SK-N-SH (cell line): ENCODE measurements around the gene CPSF3.

ENCODE experiments used
- CHD2 ChIP-seq: fragments of 150-350 bp; IDR thresholded peaks from 2 replicates; pipeline ENCODE4 v1.6.1; 2018; ENCODE audit warnings: low read length; ENCODE audit not compliant: partially characterized antibody
- FOXM1 ChIP-seq: IDR thresholded peaks from 2 replicates; pipeline ENCODE4 v1.4.0; 2012; ENCODE audit warnings: low read depth, mild to moderate bottlenecking
- GABPA ChIP-seq: IDR thresholded peaks from 2 replicates; pipeline ENCODE4 v1.4.0; 2012; ENCODE audit warnings: low read depth, mild to moderate bottlenecking
- GATA2 ChIP-seq: sonication (generic); formaldehyde crosslinking; IDR thresholded peaks from 2 replicates; pipeline ENCODE4 v1.5.0; 2020; ENCODE audit warnings: mild to moderate bottlenecking, missing genetic modification reagents
- MEF2A ChIP-seq: IDR thresholded peaks from 2 replicates; pipeline ENCODE4 v1.4.0; 2012; ENCODE audit warnings: low read depth, borderline replicate concordance
- MXI1 ChIP-seq: IDR thresholded peaks from 2 replicates; pipeline ENCODE4 v1.6.1; 2012; ENCODE audit warnings: mild to moderate bottlenecking, low read depth, low read length, improper control_type of control experiment
- POLR2AphosphoS5 ChIP-seq: IDR thresholded peaks from 2 replicates; pipeline ENCODE4 v1.6.1; 2012; ENCODE audit warnings: low read depth, low read length
- TAF1 ChIP-seq: IDR thresholded peaks from 2 replicates; pipeline ENCODE4 v1.6.1; 2012; ENCODE audit warnings: low read depth, mild to moderate bottlenecking, low read length, moderate library complexity, borderline replicate concordance
- TCF12 ChIP-seq: IDR thresholded peaks from 2 replicates; pipeline ENCODE4 v1.4.0; 2012
- TF ChIP-seq, protein P1 (sequence below): fragments of 200-600 bp; sonication (generic); IDR thresholded peaks from 2 replicates; pipeline ENCODE4 v1.6.1; 2017; ENCODE audit warnings: antibody characterized with exemption, mild to moderate bottlenecking, moderate library complexity
- TF ChIP-seq, protein P2 (sequence below): IDR thresholded peaks from 2 replicates; pipeline ENCODE4 v1.4.0; 2012; ENCODE audit warnings: low read depth, borderline replicate concordance
- TF ChIP-seq, protein P3 (sequence below): IDR thresholded peaks from 2 replicates; pipeline ENCODE4 v1.6.1; 2012; ENCODE audit warnings: mild to moderate bottlenecking, low read depth, low read length, moderate library complexity

DNA sequence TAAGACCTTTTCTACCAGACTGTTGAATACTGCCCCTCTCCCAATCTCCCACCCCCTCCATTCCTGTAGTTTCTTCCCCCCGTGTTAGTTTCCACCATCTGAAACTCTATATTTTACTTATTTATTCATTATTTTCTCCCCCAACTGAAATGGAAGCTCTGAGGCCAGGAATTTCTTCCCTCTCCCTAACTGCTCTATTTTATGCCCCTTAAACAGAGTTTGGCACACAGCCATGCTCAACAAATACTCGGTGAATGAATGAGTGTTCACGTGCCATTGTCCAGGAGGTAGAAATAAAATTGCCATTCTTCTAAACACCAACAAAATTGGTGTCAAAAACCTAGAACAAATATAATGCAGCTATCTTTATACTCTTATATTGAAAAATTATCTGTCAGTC, 5.7 kb upstream of the CPSF3 start:
- TF ChIP-seq, protein P1, sequence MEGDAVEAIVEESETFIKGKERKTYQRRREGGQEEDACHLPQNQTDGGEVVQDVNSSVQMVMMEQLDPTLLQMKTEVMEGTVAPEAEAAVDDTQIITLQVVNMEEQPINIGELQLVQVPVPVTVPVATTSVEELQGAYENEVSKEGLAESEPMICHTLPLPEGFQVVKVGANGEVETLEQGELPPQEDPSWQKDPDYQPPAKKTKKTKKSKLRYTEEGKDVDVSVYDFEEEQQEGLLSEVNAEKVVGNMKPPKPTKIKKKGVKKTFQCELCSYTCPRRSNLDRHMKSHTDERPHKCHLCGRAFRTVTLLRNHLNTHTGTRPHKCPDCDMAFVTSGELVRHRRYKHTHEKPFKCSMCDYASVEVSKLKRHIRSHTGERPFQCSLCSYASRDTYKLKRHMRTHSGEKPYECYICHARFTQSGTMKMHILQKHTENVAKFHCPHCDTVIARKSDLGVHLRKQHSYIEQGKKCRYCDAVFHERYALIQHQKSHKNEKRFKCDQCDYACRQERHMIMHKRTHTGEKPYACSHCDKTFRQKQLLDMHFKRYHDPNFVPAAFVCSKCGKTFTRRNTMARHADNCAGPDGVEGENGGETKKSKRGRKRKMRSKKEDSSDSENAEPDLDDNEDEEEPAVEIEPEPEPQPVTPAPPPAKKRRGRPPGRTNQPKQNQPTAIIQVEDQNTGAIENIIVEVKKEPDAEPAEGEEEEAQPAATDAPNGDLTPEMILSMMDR, result no peak
- TF ChIP-seq GABPA (no peak), TAF1 (no peak), CHD2 (no peak), MEF2A (no peak), FOXM1 (no peak), POLR2AphosphoS5 (no peak), MXI1 (no peak), GATA2 (CRISPR knock-in tag) (no peak), TCF12 (no peak)
- TF ChIP-seq, protein P2, sequence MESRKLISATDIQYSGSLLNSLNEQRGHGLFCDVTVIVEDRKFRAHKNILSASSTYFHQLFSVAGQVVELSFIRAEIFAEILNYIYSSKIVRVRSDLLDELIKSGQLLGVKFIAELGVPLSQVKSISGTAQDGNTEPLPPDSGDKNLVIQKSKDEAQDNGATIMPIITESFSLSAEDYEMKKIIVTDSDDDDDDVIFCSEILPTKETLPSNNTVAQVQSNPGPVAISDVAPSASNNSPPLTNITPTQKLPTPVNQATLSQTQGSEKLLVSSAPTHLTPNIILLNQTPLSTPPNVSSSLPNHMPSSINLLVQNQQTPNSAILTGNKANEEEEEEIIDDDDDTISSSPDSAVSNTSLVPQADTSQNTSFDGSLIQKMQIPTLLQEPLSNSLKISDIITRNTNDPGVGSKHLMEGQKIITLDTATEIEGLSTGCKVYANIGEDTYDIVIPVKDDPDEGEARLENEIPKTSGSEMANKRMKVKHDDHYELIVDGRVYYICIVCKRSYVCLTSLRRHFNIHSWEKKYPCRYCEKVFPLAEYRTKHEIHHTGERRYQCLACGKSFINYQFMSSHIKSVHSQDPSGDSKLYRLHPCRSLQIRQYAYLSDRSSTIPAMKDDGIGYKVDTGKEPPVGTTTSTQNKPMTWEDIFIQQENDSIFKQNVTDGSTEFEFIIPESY, result no peak
- TF ChIP-seq, protein P3, sequence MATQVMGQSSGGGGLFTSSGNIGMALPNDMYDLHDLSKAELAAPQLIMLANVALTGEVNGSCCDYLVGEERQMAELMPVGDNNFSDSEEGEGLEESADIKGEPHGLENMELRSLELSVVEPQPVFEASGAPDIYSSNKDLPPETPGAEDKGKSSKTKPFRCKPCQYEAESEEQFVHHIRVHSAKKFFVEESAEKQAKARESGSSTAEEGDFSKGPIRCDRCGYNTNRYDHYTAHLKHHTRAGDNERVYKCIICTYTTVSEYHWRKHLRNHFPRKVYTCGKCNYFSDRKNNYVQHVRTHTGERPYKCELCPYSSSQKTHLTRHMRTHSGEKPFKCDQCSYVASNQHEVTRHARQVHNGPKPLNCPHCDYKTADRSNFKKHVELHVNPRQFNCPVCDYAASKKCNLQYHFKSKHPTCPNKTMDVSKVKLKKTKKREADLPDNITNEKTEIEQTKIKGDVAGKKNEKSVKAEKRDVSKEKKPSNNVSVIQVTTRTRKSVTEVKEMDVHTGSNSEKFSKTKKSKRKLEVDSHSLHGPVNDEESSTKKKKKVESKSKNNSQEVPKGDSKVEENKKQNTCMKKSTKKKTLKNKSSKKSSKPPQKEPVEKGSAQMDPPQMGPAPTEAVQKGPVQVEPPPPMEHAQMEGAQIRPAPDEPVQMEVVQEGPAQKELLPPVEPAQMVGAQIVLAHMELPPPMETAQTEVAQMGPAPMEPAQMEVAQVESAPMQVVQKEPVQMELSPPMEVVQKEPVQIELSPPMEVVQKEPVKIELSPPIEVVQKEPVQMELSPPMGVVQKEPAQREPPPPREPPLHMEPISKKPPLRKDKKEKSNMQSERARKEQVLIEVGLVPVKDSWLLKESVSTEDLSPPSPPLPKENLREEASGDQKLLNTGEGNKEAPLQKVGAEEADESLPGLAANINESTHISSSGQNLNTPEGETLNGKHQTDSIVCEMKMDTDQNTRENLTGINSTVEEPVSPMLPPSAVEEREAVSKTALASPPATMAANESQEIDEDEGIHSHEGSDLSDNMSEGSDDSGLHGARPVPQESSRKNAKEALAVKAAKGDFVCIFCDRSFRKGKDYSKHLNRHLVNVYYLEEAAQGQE, result no peak
